ENCODE results near the gene VAPB. TPM values are rescaled to one million over a fixed set of nuclear protein-coding genes. Genes with fewer than 3 reads are reported as not detected.

Gene VAPB
- total RNA-seq = 10 to 100 TPM; 32.8 to 35.6 TPM

GRCh38 chr20:58388882-58389323 lies at the start of gene VAPB:
TSS of gene VAPB (plus strand) at chr20:58389229. CDS start at chr20:58389460, 231 bp downstream.
- H3K27me3 Mint-ChIP-seq = peaks cover 3% of the 10 kb centered on the region
- peaks cover 28% of the 10 kb centered on the region for H3K36me3 Mint-ChIP-seq
- ATAC-seq (ENCODE audit: low read depth) (peak; percentile 98), DNase-seq (peak; percentile 99)
- peaks cover 29% of the 10 kb centered on the region for H3K4me1 Mint-ChIP-seq
- H3K27ac Mint-ChIP-seq = peak within 1 kb of the TSS; percentile 90
- peak within 1 kb of the TSS; percentile 94 for H3K4me3 Mint-ChIP-seq
- H3K9me3 Mint-ChIP-seq = no peaks in the 10 kb centered on the region
- POLR2A ChIA-PET = interaction anchor here (0.7 to 2.0 kb wide), 13 partner anchors 10 to 1551 kb away, joined by 3 to 17 read pairs (median 5); partner anchors contain the start of genes FAM217B, PPP1R3D, RAB22A and STX16

- H3K27ac Mint-ChIP-seq = no peak overlapping the region
- H3K27me3 Mint-ChIP-seq = no peaks in the 10 kb centered on the region
- POLR2A ChIA-PET = no interaction called here
- no peak for DNase-seq
- peaks cover 9% of the 10 kb centered on the region for H3K4me1 Mint-ChIP-seq
- no peak for ATAC-seq (ENCODE audit: low read depth)
- peaks cover 26% of the 10 kb centered on the region for H3K36me3 Mint-ChIP-seq
- no peak overlapping the region for H3K4me3 Mint-ChIP-seq
- H3K9me3 Mint-ChIP-seq = peaks cover 4% of the 10 kb centered on the region
Measured at GRCh38 chr20:58339741-58340140, 49.3 kb upstream of the VAPB start.

GRCh38 chr20:58340151-58340550 lies 48.9 kb upstream of the VAPB start:
- POLR2A ChIA-PET = no interaction called here
- Mint-ChIP-seq H3K36me3 (peaks cover 27% of the 10 kb centered on the region), H3K27me3 (no peaks in the 10 kb centered on the region), H3K27ac (no peak overlapping the region), H3K9me3 (peaks cover 4% of the 10 kb centered on the region), H3K4me1 (peaks cover 9% of the 10 kb centered on the region), H3K4me3 (no peak overlapping the region)
- ATAC-seq (ENCODE audit: low read depth) (no peak), DNase-seq (no peak)

- peak overlapping the region; percentile 13 for H3K27ac Mint-ChIP-seq
- H3K4me3 Mint-ChIP-seq = no peak overlapping the region
- ATAC-seq (ENCODE audit: low read depth) (no peak), DNase-seq (no peak)
- POLR2A ChIA-PET = no interaction called here
- H3K36me3 Mint-ChIP-seq = peaks cover 32% of the 10 kb centered on the region
- H3K9me3 Mint-ChIP-seq = peaks cover 6% of the 10 kb centered on the region
- no peaks in the 10 kb centered on the region for H3K27me3 Mint-ChIP-seq
- peaks cover 9% of the 10 kb centered on the region for H3K4me1 Mint-ChIP-seq
Measured at GRCh38 chr20:58340853-58341252, 48.2 kb upstream of the VAPB start.

GRCh38 chr20:58342104-58342945 lies 46.7 kb upstream of the VAPB start:
- peaks cover 45% of the 10 kb centered on the region for H3K36me3 Mint-ChIP-seq
- no peaks in the 10 kb centered on the region for H3K27me3 Mint-ChIP-seq
- peaks cover 6% of the 10 kb centered on the region for H3K9me3 Mint-ChIP-seq
- no peak overlapping the region for H3K4me3 Mint-ChIP-seq
- DNase-seq (no peak), ATAC-seq (ENCODE audit: low read depth) (no peak)
- H3K4me1 Mint-ChIP-seq = peaks cover 8% of the 10 kb centered on the region
- H3K27ac Mint-ChIP-seq = no peak overlapping the region
- POLR2A ChIA-PET = no interaction called here

GRCh38 chr20:58344741-58345140 lies 44.3 kb upstream of the VAPB start:
- DNase-seq = no peak
- H3K36me3 Mint-ChIP-seq = peaks cover 48% of the 10 kb centered on the region
- no peak overlapping the region for H3K4me3 Mint-ChIP-seq
- peaks cover 6% of the 10 kb centered on the region for H3K9me3 Mint-ChIP-seq
- no peaks in the 10 kb centered on the region for H3K27me3 Mint-ChIP-seq
- no peak for ATAC-seq (ENCODE audit: low read depth)
- no peak overlapping the region for H3K27ac Mint-ChIP-seq
- H3K4me1 Mint-ChIP-seq = peaks cover 8% of the 10 kb centered on the region
- POLR2A ChIA-PET = interaction anchor here (0.8 kb wide), 1 partner anchor 35 kb away, joined by 3 read pairs; no protein-coding TSS in a partner anchor

- POLR2A ChIA-PET = no interaction called here
Measured at GRCh38 chr20:58349570-58349969, 39.5 kb upstream of the VAPB start.

GRCh38 chr20:58352468-58352867 lies 36.6 kb upstream of the VAPB start:
- H3K4me3 Mint-ChIP-seq = no peak overlapping the region
- no peak overlapping the region for H3K27ac Mint-ChIP-seq
- peaks cover 13% of the 10 kb centered on the region for H3K36me3 Mint-ChIP-seq
- no peaks in the 10 kb centered on the region for H3K27me3 Mint-ChIP-seq
- no peaks in the 10 kb centered on the region for H3K4me1 Mint-ChIP-seq
- DNase-seq (no peak), ATAC-seq (ENCODE audit: low read depth) (no peak)
- POLR2A ChIA-PET = no interaction called here
- H3K9me3 Mint-ChIP-seq = no peaks in the 10 kb centered on the region

More at GRCh38 chr20:58349570-58349969, 39.5 kb upstream of the VAPB start:
- Mint-ChIP-seq H3K36me3 (peaks cover 34% of the 10 kb centered on the region), H3K9me3 (peaks cover 2% of the 10 kb centered on the region), H3K4me3 (no peak overlapping the region), H3K4me1 (no peaks in the 10 kb centered on the region), H3K27me3 (no peaks in the 10 kb centered on the region), H3K27ac (no peak overlapping the region)
- DNase-seq (no peak), ATAC-seq (ENCODE audit: low read depth) (no peak)

- no peaks in the 10 kb centered on the region for H3K9me3 Mint-ChIP-seq
- DNase-seq (no peak), ATAC-seq (ENCODE audit: low read depth) (no peak)
- H3K36me3 Mint-ChIP-seq = peaks cover 3% of the 10 kb centered on the region
- no peaks in the 10 kb centered on the region for H3K4me1 Mint-ChIP-seq
- no peak overlapping the region for H3K4me3 Mint-ChIP-seq
- no peaks in the 10 kb centered on the region for H3K27me3 Mint-ChIP-seq
- H3K27ac Mint-ChIP-seq = no peak overlapping the region
- POLR2A ChIA-PET = interaction anchor here (0.6 kb wide), 1 partner anchor 49 kb away, joined by 5 read pairs; no protein-coding TSS in a partner anchor
Measured at GRCh38 chr20:58359441-58359840, 29.6 kb upstream of the VAPB start.

GRCh38 chr20:58360936-58361335 lies 28.1 kb upstream of the VAPB start:
- POLR2A ChIA-PET = no interaction called here
- no peaks in the 10 kb centered on the region for H3K4me1 Mint-ChIP-seq
- H3K36me3 Mint-ChIP-seq = peaks cover 3% of the 10 kb centered on the region
- ATAC-seq (ENCODE audit: low read depth) (no peak), DNase-seq (no peak)
- H3K27me3 Mint-ChIP-seq = no peaks in the 10 kb centered on the region
- no peak overlapping the region for H3K27ac Mint-ChIP-seq
- H3K4me3 Mint-ChIP-seq = no peak overlapping the region
- H3K9me3 Mint-ChIP-seq = no peaks in the 10 kb centered on the region

- POLR2A ChIA-PET = no interaction called here
- Mint-ChIP-seq H3K27me3 (no peaks in the 10 kb centered on the region), H3K27ac (no peak overlapping the region), H3K36me3 (peaks cover 3% of the 10 kb centered on the region), H3K4me1 (no peaks in the 10 kb centered on the region), H3K4me3 (no peak overlapping the region), H3K9me3 (no peaks in the 10 kb centered on the region)
- ATAC-seq (ENCODE audit: low read depth) (no peak), DNase-seq (no peak)
Measured at GRCh38 chr20:58361481-58362205, 27.4 kb upstream of the VAPB start.

GRCh38 chr20:58362206-58362516 lies 26.9 kb upstream of the VAPB start:
- Mint-ChIP-seq H3K36me3 (peaks cover 3% of the 10 kb centered on the region), H3K9me3 (no peaks in the 10 kb centered on the region), H3K4me3 (no peak overlapping the region), H3K4me1 (no peaks in the 10 kb centered on the region), H3K27me3 (no peaks in the 10 kb centered on the region), H3K27ac (no peak overlapping the region)
- ATAC-seq (ENCODE audit: low read depth) = no peak
- DNase-seq = no peak
- POLR2A ChIA-PET = no interaction called here

- Mint-ChIP-seq H3K27me3 (no peaks in the 10 kb centered on the region), H3K9me3 (no peaks in the 10 kb centered on the region), H3K4me3 (no peak overlapping the region), H3K27ac (no peak overlapping the region), H3K4me1 (no peaks in the 10 kb centered on the region), H3K36me3 (peaks cover 6% of the 10 kb centered on the region)
- POLR2A ChIA-PET = no interaction called here
- DNase-seq = no peak
- ATAC-seq (ENCODE audit: low read depth) = no peak
Measured at GRCh38 chr20:58362970-58363369, 26.1 kb upstream of the VAPB start.

- H3K4me3 Mint-ChIP-seq = no peak overlapping the region
- peaks cover 3% of the 10 kb centered on the region for H3K36me3 Mint-ChIP-seq
- no peaks in the 10 kb centered on the region for H3K4me1 Mint-ChIP-seq
Measured at GRCh38 chr20:58366866-58367265, 22.2 kb upstream of the VAPB start.

More at GRCh38 chr20:58366866-58367265, 22.2 kb upstream of the VAPB start:
- Mint-ChIP-seq H3K27me3 (no peaks in the 10 kb centered on the region), H3K27ac (no peak overlapping the region), H3K9me3 (no peaks in the 10 kb centered on the region)
- no peak for DNase-seq
- POLR2A ChIA-PET = no interaction called here
- no peak for ATAC-seq (ENCODE audit: low read depth)
